Prostate gland (tissue), 2 donors: ENCODE results near the gene PAQR8.

Experiments
- POLR2A ChIP-seq: fragments of 450-650 bp; IDR thresholded peaks from one replicate; pipeline ENCODE4 v1.6.1; 2016; ENCODE audit warnings: antibody characterized with exemption, mild to moderate bottlenecking
- POLR2AphosphoS5 ChIP-seq: sonication (generic); formaldehyde crosslinking; IDR thresholded peaks from one replicate; pipeline ENCODE4 v1.6.1; 2017; ENCODE audit warnings: antibody characterized with exemption
- TF ChIP-seq, protein P1 (sequence below), 4 experiments: fragments of 200-600 bp in 2 of 4; fragments of 450-650 bp in 2 of 4; sonication (generic) in 2 of 4; IDR thresholded peaks; 1 replicate in 3 of 4; 2 replicates in 1 of 4; pipeline ENCODE4 v1.5.1; 2016 to 2019; ENCODE audit warnings: antibody characterized with exemption in 4 of 4, mild to moderate bottlenecking in 2 of 4, moderate library complexity in 2 of 4

DNA sequence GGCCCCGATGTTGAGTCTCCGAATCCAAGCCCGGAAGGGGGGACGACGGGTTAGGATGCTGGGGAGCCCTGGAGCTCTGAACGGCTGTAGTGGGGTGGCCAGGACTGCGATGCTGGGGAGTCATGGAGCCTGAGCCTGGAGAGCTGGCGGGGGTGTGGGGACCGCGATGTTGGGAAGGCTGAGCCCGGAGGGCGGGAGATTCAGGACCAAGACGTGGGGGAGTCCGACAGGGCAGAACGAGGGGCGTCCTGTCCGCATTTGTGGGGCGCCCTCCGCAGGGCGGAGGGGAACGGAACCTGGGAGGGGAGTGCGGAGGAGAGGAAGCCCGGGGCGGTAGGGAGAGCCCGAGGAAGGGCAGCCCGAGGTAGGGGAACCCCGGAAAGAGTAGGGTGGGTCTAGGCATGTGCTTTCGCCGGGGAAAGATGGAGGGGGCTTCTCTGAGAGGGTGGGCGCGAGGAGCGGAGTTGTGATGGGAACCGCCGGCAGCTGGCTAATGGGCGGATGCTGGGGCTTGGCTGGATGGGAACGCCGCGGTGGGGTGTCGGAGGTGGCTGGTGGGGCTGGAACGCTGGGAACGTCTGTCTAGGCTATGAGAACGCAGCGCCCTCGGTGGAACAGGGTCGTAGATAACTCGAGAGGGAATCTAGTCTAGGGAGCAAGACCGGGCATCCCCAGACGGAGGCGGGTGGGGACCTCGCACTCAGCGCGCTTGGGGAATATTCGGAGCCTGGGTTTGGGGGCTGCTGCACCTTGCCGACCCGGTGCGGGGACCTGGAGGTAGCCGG, 684 bp downstream of the PAQR8 start:
- TF ChIP-seq, protein P1, sequence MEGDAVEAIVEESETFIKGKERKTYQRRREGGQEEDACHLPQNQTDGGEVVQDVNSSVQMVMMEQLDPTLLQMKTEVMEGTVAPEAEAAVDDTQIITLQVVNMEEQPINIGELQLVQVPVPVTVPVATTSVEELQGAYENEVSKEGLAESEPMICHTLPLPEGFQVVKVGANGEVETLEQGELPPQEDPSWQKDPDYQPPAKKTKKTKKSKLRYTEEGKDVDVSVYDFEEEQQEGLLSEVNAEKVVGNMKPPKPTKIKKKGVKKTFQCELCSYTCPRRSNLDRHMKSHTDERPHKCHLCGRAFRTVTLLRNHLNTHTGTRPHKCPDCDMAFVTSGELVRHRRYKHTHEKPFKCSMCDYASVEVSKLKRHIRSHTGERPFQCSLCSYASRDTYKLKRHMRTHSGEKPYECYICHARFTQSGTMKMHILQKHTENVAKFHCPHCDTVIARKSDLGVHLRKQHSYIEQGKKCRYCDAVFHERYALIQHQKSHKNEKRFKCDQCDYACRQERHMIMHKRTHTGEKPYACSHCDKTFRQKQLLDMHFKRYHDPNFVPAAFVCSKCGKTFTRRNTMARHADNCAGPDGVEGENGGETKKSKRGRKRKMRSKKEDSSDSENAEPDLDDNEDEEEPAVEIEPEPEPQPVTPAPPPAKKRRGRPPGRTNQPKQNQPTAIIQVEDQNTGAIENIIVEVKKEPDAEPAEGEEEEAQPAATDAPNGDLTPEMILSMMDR (IDR thresholded peaks at IDR 0.05): no peak
- no peak for TF ChIP-seq POLR2AphosphoS5
- TF ChIP-seq POLR2A: no peak
